Measurements from ENCODE around the gene C20orf141.

Gene C20orf141

GRCh38 chr20:2849529-2849928 is 34.7 kb downstream of the C20orf141 start:
- no peak for TF ChIP-seq CTCF (conservative IDR thresholded peaks at IDR 0.05; ENCODE audit: low read depth, low read length)
- no peak for DNase-seq (ENCODE audit: low read depth)
- no peak overlapping the region for H3K4me3 ChIP-seq (ENCODE audit: low read length)

GRCh38 chr20:2851086-2851485 is 36.3 kb downstream of the C20orf141 start:
- TF ChIP-seq CTCF (conservative IDR thresholded peaks at IDR 0.05; ENCODE audit: low read depth, low read length) = no peak
- no peak for DNase-seq (ENCODE audit: low read depth)
- H3K4me3 ChIP-seq (ENCODE audit: low read length) = no peak overlapping the region

- DNase-seq (ENCODE audit: low read depth) = no peak
- TF ChIP-seq CTCF (conservative IDR thresholded peaks at IDR 0.05; ENCODE audit: low read depth, low read length) = no peak
- H3K4me3 ChIP-seq (ENCODE audit: low read length) = no peak overlapping the region
These were observed 43.8 kb downstream of the C20orf141 start for GRCh38 chr20:2858591-2858990.

DNA sequence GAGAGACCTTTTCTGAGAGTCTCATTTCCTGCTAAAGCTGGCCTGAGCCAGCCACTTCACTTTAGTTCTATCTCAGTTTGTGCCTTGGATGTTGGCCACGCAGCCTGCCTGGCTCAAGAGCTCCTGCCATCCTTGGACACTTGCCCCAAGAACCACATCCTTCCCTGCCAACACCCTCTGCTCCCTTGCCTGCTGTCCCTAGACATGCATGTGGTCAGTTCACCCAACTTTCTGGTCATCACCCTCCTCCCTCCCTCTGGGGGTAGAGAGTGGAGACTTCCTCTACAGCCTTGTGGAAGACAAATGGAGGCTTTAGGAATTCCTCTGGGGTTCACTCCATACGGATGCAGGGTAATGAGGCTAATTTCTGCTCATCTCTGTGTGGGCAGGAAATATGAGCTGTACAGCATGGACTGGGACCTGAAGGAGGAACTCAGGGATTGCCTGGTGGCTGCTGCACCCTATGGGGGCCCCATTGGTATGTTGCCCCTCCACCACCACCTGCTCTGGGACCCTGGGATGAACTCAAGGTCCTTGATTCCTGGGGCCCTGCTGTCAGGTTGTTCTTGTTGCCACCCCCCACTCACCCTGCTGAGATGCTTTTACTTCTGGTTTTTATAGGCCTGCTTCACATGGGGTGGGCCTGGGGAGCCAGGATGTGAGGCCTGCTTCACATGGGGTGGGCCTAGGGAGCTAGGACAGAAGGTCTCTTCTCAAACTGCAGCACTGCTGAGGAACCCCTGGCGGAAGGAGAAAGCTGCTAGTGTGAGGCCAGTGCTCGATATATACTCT is 44.7 kb downstream of the C20orf141 start:
- no peak for TF ChIP-seq CTCF (conservative IDR thresholded peaks at IDR 0.05; ENCODE audit: low read depth, low read length)

DNA sequence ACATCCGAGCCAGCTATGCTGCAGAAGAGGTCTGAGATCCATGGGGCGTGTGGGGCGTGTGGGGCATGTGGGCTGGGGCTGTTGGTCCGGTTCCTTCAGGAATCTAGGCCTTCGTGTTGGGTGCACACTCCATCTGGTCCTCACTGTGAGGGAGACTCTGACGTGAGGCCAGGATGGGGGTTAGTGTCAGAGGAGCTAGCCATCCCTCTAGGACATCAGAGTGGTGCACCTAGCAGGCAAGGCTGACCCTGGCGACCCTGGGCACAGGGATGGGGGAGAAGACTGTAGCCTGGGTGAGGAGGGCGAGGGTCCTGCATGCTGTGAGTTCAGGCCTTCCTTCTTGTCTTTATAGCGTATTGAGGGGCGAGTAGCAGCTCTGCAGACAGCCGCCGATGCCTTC is 49.8 kb downstream of the C20orf141 start:
- no peak for DNase-seq (ENCODE audit: low read depth)
- H3K4me3 ChIP-seq (ENCODE audit: low read length) = no peak overlapping the region
- no peak for TF ChIP-seq CTCF (conservative IDR thresholded peaks at IDR 0.05; ENCODE audit: low read depth, low read length)

More for the DNA sequence above, 44.7 kb downstream of the C20orf141 start:
- H3K4me3 ChIP-seq (ENCODE audit: low read length) = no peak overlapping the region
- no peak for DNase-seq (ENCODE audit: low read depth)

- no peak for TF ChIP-seq CTCF (conservative IDR thresholded peaks at IDR 0.05; ENCODE audit: low read depth, low read length)
These were observed 50.3 kb downstream of the C20orf141 start for GRCh38 chr20:2865101-2865500.

More at GRCh38 chr20:2865101-2865500, 50.3 kb downstream of the C20orf141 start:
- DNase-seq (ENCODE audit: low read depth) = no peak
- no peak overlapping the region for H3K4me3 ChIP-seq (ENCODE audit: low read length)

All from retinal pigment epithelial cell (primary cell).